Activated T-cell treated with anti-CD3 and anti-CD28 coated beads, Interleukin-2, amount 50 U/mL, for 4 hours (primary cell): ENCODE results near the gene PDLIM5. TPM values are rescaled to one million over a fixed set of nuclear protein-coding genes. Genes with fewer than 3 reads are reported as not detected.
"Not testable (repeated sequence)": the region's sequence is repeated elsewhere in the genome, so short reads cannot be mapped to it uniquely, and the experiment has no call there.

Source experiments
- ATAC-seq, 2 donors: fragments of 200-7000 bp; cut with Tn5 transposase; one replicate each; pipeline ENCODE4 v1.10.0; 2021
- DNase-seq: peaks from one replicate; pipeline ENCODE4 v3.0.0-alpha.2; 2020
- H3K27me3 Mint-ChIP-seq: one replicate; pipeline ENCODE4 v1.8.0; 2021; ENCODE audit warnings: low read depth, mixed read lengths
- H3K36me3 Mint-ChIP-seq: one replicate; pipeline ENCODE4 v1.8.0; 2022; ENCODE audit warnings: mixed read lengths; ENCODE audit not compliant: insufficient read depth
- H3K4me1 Mint-ChIP-seq: one replicate; pipeline ENCODE4 v1.8.0; 2021; ENCODE audit warnings: low read depth, mixed read lengths
- H3K4me3 Mint-ChIP-seq: one replicate; pipeline ENCODE4 v1.8.0; 2021; ENCODE audit warnings: mild to moderate bottlenecking, moderate library complexity, mixed read lengths
- H3K9me3 Mint-ChIP-seq: one replicate; pipeline ENCODE4 v1.8.0; 2021; ENCODE audit warnings: mixed read lengths
- total RNA-seq, 3 donors: library from RNA; stranded (reverse); gene quantifications; one replicate each; pipeline ENCODE4 v1.2.1, GENCODE V29; 2021

Gene PDLIM5
- total RNA-seq, 3 donors from 2014 or later: 23.2 to 26.8 (median 25.7) TPM

GRCh38 chr4:94550851-94551250, 99.1 kb downstream of the PDLIM5 start:
- Mint-ChIP-seq H3K4me1 (no peaks in the 10 kb centered on the region), H3K36me3 (peaks cover 5% of the 10 kb centered on the region), H3K9me3 (no peaks in the 10 kb centered on the region), H3K4me3 (no peak overlapping the region), H3K27me3 (no peaks in the 10 kb centered on the region)
- DNase-seq (no peak), ATAC-seq (no peak)

GRCh38 chr4:94551643-94552564, 100.2 kb downstream of the PDLIM5 start:
- H3K4me3 Mint-ChIP-seq: no peak overlapping the region
- DNase-seq (no peak), ATAC-seq (no peak)
- H3K4me1 Mint-ChIP-seq: no peaks in the 10 kb centered on the region
- H3K36me3 Mint-ChIP-seq: peaks cover 5% of the 10 kb centered on the region
- H3K9me3 Mint-ChIP-seq: no peaks in the 10 kb centered on the region
- H3K27me3 Mint-ChIP-seq: no peaks in the 10 kb centered on the region

- not testable (repeated sequence) for H3K4me1 Mint-ChIP-seq, ATAC-seq, DNase-seq, H3K27me3 Mint-ChIP-seq, H3K9me3 Mint-ChIP-seq, H3K4me3 Mint-ChIP-seq, H3K36me3 Mint-ChIP-seq
These were observed 104.3 kb downstream of the PDLIM5 start for GRCh38 chr4:94556047-94556446.

- H3K4me1 Mint-ChIP-seq, H3K4me3 Mint-ChIP-seq, H3K36me3 Mint-ChIP-seq, H3K27me3 Mint-ChIP-seq, DNase-seq, ATAC-seq, H3K9me3 Mint-ChIP-seq: not testable (repeated sequence)
These were observed 105.9 kb downstream of the PDLIM5 start for GRCh38 chr4:94557632-94558031.

- ATAC-seq: no peak
- H3K9me3 Mint-ChIP-seq: no peaks in the 10 kb centered on the region
- H3K4me3 Mint-ChIP-seq: no peak overlapping the region
- H3K4me1 Mint-ChIP-seq: no peaks in the 10 kb centered on the region
- H3K36me3 Mint-ChIP-seq: no peaks in the 10 kb centered on the region
- no peaks in the 10 kb centered on the region for H3K27me3 Mint-ChIP-seq
- DNase-seq: no peak
These were observed 106.7 kb downstream of the PDLIM5 start for GRCh38 chr4:94558392-94558904.

- ATAC-seq (no peak), DNase-seq (no peak)
- Mint-ChIP-seq H3K27me3 (no peaks in the 10 kb centered on the region), H3K36me3 (no peaks in the 10 kb centered on the region), H3K9me3 (no peaks in the 10 kb centered on the region), H3K4me3 (no peak overlapping the region), H3K4me1 (no peaks in the 10 kb centered on the region)
These were observed 107.6 kb downstream of the PDLIM5 start for GRCh38 chr4:94559351-94559806.

- Mint-ChIP-seq H3K27me3 (no peaks in the 10 kb centered on the region), H3K4me1 (no peaks in the 10 kb centered on the region), H3K4me3 (no peak overlapping the region), H3K9me3 (no peaks in the 10 kb centered on the region), H3K36me3 (no peaks in the 10 kb centered on the region)
- ATAC-seq (no peak), DNase-seq (no peak)
These were observed 109.7 kb downstream of the PDLIM5 start for GRCh38 chr4:94561249-94562024.

- no peaks in the 10 kb centered on the region for H3K4me1 Mint-ChIP-seq
- no peak for ATAC-seq
- H3K4me3 Mint-ChIP-seq: no peak overlapping the region
- H3K27me3 Mint-ChIP-seq: no peaks in the 10 kb centered on the region
- no peaks in the 10 kb centered on the region for H3K36me3 Mint-ChIP-seq
- H3K9me3 Mint-ChIP-seq: no peaks in the 10 kb centered on the region
- DNase-seq: no peak
These were observed 110.5 kb downstream of the PDLIM5 start for GRCh38 chr4:94562285-94562684.

- H3K4me3 Mint-ChIP-seq: no peak overlapping the region
- H3K36me3 Mint-ChIP-seq: no peaks in the 10 kb centered on the region
- ATAC-seq (no peak), DNase-seq (no peak)
- H3K27me3 Mint-ChIP-seq: no peaks in the 10 kb centered on the region
- H3K4me1 Mint-ChIP-seq: peaks cover 3% of the 10 kb centered on the region
- H3K9me3 Mint-ChIP-seq: no peaks in the 10 kb centered on the region
These were observed 112.5 kb downstream of the PDLIM5 start for GRCh38 chr4:94564252-94564651.

GRCh38 chr4:94566420-94566819, 114.7 kb downstream of the PDLIM5 start:
- ATAC-seq (no peak), DNase-seq (no peak)
- no peaks in the 10 kb centered on the region for H3K36me3 Mint-ChIP-seq
- H3K9me3 Mint-ChIP-seq: no peaks in the 10 kb centered on the region
- peaks cover 3% of the 10 kb centered on the region for H3K4me1 Mint-ChIP-seq
- no peak overlapping the region for H3K4me3 Mint-ChIP-seq
- no peaks in the 10 kb centered on the region for H3K27me3 Mint-ChIP-seq

GRCh38 chr4:94567811-94568210, 116.1 kb downstream of the PDLIM5 start:
- no peaks in the 10 kb centered on the region for H3K27me3 Mint-ChIP-seq
- no peak for DNase-seq
- no peak overlapping the region for H3K4me3 Mint-ChIP-seq
- H3K36me3 Mint-ChIP-seq: no peaks in the 10 kb centered on the region
- H3K9me3 Mint-ChIP-seq: no peaks in the 10 kb centered on the region
- H3K4me1 Mint-ChIP-seq: peaks cover 3% of the 10 kb centered on the region
- no peak for ATAC-seq

- H3K4me1 Mint-ChIP-seq: peaks cover 3% of the 10 kb centered on the region
- DNase-seq (no peak), ATAC-seq (no peak)
- H3K27me3 Mint-ChIP-seq: no peaks in the 10 kb centered on the region
- peaks cover 3% of the 10 kb centered on the region for H3K36me3 Mint-ChIP-seq
- H3K9me3 Mint-ChIP-seq: no peaks in the 10 kb centered on the region
- H3K4me3 Mint-ChIP-seq: no peak overlapping the region
These were observed 118.8 kb downstream of the PDLIM5 start for GRCh38 chr4:94570558-94570957.

- no peaks in the 10 kb centered on the region for H3K27me3 Mint-ChIP-seq
- H3K4me3 Mint-ChIP-seq: no peak overlapping the region
- ATAC-seq (no peak), DNase-seq (no peak)
- no peaks in the 10 kb centered on the region for H3K9me3 Mint-ChIP-seq
- peaks cover 10% of the 10 kb centered on the region for H3K36me3 Mint-ChIP-seq
- H3K4me1 Mint-ChIP-seq: peaks cover 3% of the 10 kb centered on the region
These were observed 119.6 kb downstream of the PDLIM5 start for GRCh38 chr4:94571298-94571697.

- Mint-ChIP-seq H3K4me1 (peaks cover 3% of the 10 kb centered on the region), H3K9me3 (no peaks in the 10 kb centered on the region), H3K36me3 (peaks cover 11% of the 10 kb centered on the region), H3K27me3 (no peaks in the 10 kb centered on the region), H3K4me3 (no peak overlapping the region)
- no peak for ATAC-seq
- no peak for DNase-seq
These were observed 120.0 kb downstream of the PDLIM5 start for GRCh38 chr4:94571715-94572114.
